HG02938 (cell line): ENCODE measurements around the gene HOXB8.

Experiments used
- ATAC-seq: cut with Tn5 transposase; IDR thresholded peaks from one replicate; pipeline ENCODE4 v1.9.1; 2021; ENCODE audit warnings: mild to moderate bottlenecking, moderate library complexity; ENCODE audit not compliant: unreplicated experiment

Gene HOXB8

GRCh38 chr17:48586355-48587258 lies 28.5 kb downstream of the HOXB8 start:
- ATAC-seq, result no peak

DNA sequence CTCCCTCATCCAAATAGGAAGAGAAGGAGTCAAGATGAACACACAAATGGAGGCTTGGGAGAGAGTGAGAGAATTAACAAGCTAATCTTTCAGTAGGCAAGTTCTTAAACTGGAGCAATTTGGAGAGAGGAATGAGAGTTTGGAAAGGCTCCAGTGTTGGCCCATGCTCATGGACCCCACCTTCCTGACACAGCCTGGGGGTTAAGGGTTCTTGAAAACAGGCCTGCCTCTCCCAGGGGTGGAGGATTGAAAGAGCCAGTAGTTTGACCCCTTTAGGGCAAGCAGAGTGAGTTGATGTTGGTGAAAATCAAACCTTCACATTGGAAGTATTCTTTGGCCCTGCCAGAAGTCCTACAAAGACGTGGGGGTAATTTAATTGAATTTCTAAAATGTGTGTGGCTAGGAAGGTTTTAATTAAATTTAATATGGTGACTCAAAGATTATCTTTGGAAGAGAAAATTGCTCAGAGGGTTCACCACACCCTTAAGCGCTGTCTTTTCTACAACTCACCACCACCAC lies 30.8 kb downstream of the HOXB8 start:
- no peak for ATAC-seq

DNA sequence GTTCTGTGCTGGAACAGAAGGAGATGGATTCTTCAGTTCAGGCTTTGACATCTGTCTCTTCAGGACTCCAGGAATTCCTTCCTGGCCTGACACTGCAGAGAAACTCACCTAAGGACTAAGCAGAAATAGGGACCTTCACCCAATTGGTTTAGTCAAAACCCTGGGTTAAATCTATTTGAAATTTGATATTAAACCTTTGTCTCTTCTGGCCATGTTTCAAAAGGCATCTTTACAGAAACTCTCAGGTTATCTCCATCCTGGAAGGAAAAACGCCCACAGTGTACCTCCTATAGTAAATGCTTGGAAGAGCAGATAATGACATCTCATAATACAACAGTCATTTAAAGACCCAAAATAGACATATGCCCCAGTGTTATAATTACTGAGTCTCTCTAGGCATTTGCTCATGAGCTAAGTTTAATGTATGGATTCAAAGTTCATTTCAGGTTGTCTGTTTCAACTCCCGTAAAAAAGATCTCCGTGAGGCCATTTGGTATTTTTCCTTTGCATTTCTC lies 31.3 kb downstream of the HOXB8 start:
- no peak for ATAC-seq

- no peak for ATAC-seq
Observed at GRCh38 chr17:48582750-48583069, 32.4 kb downstream of the HOXB8 start.

GRCh38 chr17:48579760-48580554 lies 35.1 kb downstream of the HOXB8 start:
- ATAC-seq, result no peak

DNA sequence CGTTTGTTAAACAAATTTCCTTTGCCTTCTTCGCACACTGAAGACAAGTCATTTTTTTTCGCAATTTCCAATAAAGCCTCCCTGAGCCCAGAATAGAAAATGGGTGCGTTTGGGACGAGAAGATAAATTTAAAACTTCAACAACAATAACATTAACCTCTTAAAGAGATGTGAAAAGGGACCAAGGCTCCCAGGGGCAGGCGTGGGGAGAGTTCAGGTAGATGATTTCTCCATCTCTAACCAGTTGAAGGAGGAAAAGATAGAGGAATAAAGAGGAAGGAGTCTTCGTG lies 35.7 kb downstream of the HOXB8 start:
- no peak for ATAC-seq

DNA sequence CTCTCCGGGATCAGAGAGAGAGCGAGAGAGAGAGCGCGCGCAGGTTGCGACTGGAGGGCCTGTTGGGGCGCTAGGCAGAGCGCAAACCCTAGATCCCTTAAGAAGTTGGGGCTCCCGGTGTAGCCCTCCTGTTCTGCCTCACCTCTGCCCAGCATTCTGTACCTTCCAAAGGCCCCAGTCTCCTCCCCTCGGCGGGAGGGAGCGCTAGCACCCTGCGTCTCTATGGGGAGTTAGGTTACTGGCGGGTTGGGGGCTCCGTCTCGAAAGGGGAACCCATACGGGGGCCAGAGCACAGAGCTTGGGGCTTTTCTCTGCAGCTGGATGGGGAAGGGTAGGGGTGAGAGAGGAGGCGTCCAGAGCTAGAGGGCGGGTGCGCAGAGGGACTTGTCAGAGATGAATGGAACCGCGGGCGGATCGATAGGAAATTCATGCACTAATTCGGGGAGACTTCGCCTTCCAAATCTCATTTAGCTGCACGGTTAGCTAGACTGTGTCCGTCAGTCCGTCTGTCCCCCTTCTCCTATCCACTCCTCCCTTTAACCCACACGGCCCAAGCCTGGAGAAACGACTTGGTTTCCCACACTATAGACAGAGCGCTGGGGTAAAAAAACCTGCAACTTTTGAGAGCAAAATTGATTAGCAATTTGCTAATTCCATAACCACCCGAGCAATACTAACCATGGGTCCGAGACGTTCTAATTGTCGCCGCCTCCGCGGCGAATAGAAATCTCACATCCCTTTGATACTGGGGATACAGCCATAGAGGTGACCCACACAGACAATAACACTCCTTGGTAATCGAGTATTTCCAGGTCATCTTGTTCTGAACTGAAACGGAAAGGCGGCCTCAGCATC lies 36.2 kb downstream of the HOXB8 start:
- peak; percentile 13 for ATAC-seq

- ATAC-seq, result peak; percentile 53
Observed at GRCh38 chr17:48577946-48578615, 37.0 kb downstream of the HOXB8 start, which contains the start of gene HOXB4. TSS of gene HOXB4 (minus strand) at chr17:48578350. CDS start at chr17:48578319, 31 bp downstream.

- no peak for ATAC-seq
Observed at GRCh38 chr17:48577330-48577945, 37.7 kb downstream of the HOXB8 start.

- no peak for ATAC-seq
Observed at GRCh38 chr17:48576479-48577309, 38.4 kb downstream of the HOXB8 start.

DNA sequence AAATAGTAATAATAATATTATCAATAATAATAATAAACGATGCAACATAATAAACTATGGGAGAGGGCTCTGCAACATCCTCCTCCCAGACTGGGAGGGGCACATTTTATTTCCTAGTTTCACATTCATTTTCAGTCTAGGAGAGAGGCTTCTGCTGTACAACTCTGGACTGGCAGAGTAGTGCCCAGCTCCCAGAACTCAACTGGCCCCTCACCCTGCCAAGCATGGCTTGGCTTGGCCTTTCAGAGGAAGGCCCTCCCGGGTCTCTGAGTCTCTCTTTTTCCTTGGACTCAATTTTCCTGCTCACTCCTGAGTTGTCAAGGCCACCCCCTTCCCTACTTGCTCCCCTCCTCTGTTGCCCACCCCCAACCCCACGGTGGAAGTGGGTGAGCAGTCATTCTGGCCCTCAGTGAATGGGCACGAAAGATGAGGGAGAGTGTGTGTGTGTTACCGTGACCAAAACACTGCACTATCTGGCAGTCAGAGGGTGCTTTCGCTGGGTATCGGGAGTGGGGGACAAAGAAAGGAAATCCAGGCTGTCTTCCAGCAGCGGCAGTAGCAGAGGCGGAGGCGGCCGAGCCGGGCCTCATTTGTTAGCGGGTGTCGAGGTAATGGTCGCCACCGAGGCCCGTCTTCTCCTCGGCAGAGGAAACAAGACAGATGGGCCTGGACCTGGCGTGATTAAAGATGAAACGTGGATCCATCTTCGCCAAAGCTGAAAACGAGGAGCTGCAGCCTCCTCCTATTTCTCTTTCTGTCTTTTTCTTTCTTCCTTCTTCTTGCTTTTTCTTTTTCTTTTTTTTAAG lies 39.2 kb downstream of the HOXB8 start:
- no peak for ATAC-seq

DNA sequence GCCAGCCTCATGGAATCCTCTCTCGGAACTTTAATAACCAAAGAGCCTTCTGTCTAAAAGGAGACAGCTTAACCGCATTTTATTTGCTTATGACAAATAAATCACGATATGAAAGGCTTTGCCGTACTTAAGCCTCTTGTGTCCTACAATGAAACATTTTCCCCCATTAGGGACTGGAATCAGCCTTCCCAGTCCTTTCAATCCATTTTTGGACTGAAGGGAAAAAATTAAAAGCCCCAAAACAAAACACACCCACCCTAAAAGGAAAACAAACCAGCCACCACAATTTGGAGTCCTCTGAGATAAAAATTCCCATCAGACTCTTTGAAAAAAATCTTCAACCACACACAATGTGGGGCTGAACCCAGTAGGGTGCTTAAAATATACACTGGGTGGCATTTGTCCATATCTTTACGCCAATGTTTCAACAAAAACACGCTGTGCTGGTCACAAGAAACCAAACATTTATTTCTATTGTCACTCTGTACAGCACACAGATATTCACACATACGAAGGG lies 40.0 kb downstream of the HOXB8 start:
- ATAC-seq, result no peak

GRCh38 chr17:48574505-48575065 lies 40.5 kb downstream of the HOXB8 start:
- no peak for ATAC-seq

DNA sequence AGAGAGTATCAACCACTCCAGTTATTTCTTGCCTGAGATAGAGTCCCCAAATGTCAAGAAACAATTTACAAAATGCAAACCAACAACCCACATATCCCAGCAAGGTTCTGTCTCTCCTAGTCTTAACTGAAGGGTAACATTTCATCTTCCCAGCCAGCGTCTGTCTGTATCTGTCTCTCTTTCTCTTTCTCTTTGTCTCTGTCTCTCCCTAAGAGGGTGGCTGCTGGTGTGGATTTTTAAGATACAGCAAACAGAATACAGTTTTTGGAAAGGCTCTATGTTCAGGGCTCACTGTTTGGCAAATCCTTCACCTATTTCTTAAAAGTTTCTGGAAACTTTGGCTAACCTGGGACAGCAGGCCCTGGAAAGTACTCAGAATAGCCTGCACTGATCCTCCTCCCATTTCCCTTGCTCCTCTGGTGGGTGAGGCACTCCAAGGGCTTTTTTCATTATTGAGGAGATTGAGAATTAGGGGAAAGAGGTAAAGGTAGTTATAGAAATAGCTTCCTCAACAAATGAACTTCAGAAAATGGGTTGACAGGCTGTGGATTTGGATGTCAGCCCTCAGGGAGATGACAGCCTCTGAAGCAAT lies 43.2 kb downstream of the HOXB8 start:
- ATAC-seq, result no peak

DNA sequence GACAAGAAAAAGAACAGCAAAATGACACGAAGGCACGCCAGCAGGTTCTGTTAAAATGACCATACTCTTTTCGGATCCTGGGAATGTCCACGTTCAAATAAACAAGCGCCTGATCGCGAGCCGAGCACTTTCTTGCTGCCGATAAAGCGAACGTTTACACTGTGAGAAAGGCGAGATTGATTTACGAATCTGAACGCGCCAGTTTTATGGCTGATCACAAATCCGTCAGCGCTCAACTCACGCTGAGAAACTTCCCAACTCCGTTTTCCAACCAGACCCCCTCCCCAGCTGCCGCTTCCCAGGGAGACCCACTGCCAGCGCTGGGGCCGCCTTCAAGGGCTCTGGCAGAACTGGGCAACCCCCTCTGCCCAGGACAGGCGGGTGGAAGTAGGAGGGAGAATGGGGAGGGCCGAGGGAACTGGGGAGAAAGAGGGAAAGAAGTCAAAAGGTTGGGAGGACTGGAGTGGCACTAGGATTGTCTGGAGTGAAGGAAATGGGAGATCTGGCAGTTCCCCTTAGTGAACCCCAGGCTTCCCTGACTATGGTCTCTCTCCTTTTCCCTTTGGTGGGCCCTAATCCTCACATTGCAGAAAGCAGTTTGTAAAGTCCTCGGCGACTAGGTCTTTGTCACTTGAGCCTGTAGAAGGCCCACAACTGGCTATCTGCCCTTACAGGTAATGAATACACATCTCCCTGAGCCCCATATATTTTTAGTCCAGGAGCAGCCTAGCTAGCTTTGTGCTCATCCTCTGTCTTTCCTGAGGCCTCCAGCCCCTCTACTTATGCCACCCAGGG lies 43.9 kb downstream of the HOXB8 start:
- no peak for ATAC-seq

DNA sequence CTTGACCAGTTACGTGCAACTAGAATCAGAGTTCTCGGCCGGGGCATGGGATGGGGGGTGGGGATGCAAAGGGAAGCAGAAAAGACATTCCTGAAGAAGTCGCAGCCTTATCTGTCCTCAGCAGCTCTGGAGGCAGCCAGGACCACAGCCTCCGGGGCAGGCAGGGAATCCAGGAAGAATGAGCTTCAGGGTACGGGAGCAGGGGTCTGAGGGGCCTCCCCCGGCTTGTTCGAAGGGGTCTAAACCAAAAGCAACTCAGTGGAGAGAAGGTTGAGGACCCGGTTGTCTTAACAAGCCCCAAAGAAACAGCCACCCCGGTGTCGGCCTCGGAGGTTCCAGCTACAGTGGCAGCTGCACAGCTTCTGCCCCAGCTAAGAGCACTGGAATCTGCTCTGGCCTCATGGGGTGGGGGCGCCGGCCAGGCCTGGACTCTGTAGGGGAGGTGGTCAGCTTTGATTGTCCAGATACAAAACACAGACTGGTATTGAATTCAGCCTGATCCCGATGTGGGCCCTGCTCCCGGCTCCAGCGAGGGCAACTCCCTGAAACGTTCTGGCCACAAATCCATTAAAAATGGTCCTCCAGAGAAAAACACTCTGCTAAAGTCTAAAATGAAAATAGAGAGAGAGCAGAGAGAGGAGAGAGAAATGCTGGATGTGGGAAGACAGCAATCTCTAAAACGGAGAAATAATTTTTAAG lies 44.6 kb downstream of the HOXB8 start:
- no peak for ATAC-seq
